Measurements from ENCODE around the gene PPARG.

The PPARG gene

DNA sequence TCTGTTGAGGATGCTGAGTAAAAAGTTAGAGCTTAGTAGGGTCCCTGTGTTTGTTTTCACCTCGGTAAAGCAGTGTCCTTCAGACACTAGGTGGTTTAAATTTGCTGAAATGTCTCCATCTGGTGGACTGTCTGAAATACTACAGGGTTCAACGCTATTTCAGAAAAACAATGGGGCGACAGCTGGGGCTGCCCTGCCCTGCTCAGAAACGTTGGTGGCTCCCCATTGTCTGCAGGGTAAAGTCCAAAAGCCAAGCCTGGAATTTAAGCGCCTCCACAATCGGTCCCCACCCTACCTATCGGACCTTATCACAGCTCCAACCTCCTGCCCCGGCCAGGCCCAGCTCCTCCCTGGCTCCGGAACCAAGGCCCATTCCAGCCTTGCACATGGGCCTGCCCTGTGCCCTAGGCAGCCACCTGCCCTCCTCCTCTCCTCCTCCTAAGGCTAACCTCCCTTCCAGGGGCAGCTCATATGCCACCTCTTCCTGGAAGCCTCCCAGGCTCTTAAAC is 191.1 kb downstream of the PPARG start:
- DNase-seq (ENCODE audit: low read depth in 2 of 2) = no peak

GRCh38 chr3:12483410-12483809 is 194.5 kb downstream of the PPARG start:
- DNase-seq (ENCODE audit: low read depth in 2 of 2) = no peak

- DNase-seq (ENCODE audit: low read depth in 2 of 2) = no peak
Measured at GRCh38 chr3:12483872-12484197, 195.0 kb downstream of the PPARG start.

All from stimulated activated CD4-positive, alpha-beta T cell treated with anti-CD3 and anti-CD28 coated beads, Interleukin-1b, Interleukin-23, amount 100 ng/mL, for 4 hours (primary cell).